Nephron (organoid): ENCODE measurements around the gene TESK2.

Source experiments
- H3K27ac Mint-ChIP-seq, 3 experiments: 2 replicates each; pipeline ENCODE4 v1.8.0; 2020; ENCODE audit warnings: mixed read lengths in 3 of 3, mild to moderate bottlenecking in 2 of 3, moderate library complexity in 1 of 3
- H3K27me3 Mint-ChIP-seq: 2 replicates; pipeline ENCODE4 v1.8.0; 2021; ENCODE audit warnings: low read depth, mild to moderate bottlenecking, moderate library complexity, mixed read lengths
- H3K36me3 Mint-ChIP-seq: 2 replicates; pipeline ENCODE4 v1.8.0; 2020; ENCODE audit warnings: low read depth, mixed read lengths
- H3K4me1 Mint-ChIP-seq: 2 replicates; pipeline ENCODE4 v1.8.0; 2020; ENCODE audit warnings: mixed read lengths
- H3K4me3 Mint-ChIP-seq, 3 experiments: 2 replicates each; pipeline ENCODE4 v1.8.0; 2020; ENCODE audit warnings: mild to moderate bottlenecking in 3 of 3, mixed read lengths in 3 of 3, moderate library complexity in 2 of 3
- H3K9me3 Mint-ChIP-seq: 2 replicates; pipeline ENCODE4 v1.8.0; 2020; ENCODE audit warnings: mixed read lengths
- TF ChIP-seq, protein P1 (sequence below), 3 experiments: fragments of 200-600 bp; sonication (generic); IDR thresholded peaks; one replicate each; pipeline ENCODE4 v1.5.0; 2021; ENCODE audit warnings: antibody characterized with exemption in 3 of 3; ENCODE audit not compliant: unreplicated experiment in 3 of 3

The TESK2 gene

DNA sequence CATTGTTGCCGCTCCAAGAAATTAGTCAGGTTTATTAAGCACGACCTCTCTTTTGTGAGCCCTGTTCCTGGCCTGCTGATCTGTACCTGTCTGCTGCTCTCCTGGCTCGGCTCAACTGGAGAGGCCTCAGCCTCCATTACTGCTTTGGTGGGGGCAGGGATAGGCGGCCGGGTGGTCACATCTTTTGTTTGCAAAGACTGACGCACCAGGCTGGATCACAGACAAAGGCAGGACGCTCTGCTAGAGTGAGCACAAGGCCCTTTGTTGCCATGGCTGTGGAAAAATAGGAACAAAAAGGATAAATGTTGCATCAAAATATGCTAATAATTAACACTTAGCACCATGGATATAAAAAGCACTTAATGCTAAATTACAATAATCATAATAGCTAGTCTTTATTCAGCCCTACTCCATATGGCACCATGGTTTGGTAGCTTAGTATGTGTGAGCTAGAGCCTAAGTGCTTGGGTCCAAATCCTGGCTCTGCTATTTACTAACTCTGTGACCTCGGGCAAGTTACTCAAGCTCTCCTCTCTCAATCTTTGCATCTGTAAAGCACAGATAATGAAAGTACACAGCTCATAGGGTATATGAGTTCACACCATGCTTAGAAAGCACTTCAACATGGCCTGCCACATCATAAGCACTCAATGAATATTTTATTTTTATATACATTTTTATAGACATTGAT lies 193.2 kb downstream of the TESK2 start:
- Mint-ChIP-seq H3K4me1 (peaks cover 19% of the 10 kb centered on the region), H3K36me3 (no peaks in the 10 kb centered on the region), H3K9me3 (no peaks in the 10 kb centered on the region), H3K27me3 (no peaks in the 10 kb centered on the region), H3K4me3 (no peak overlapping the region), H3K27ac (peak overlapping the region in 2 of 3 experiments; percentile 55 to 75)
- TF ChIP-seq, protein P1, sequence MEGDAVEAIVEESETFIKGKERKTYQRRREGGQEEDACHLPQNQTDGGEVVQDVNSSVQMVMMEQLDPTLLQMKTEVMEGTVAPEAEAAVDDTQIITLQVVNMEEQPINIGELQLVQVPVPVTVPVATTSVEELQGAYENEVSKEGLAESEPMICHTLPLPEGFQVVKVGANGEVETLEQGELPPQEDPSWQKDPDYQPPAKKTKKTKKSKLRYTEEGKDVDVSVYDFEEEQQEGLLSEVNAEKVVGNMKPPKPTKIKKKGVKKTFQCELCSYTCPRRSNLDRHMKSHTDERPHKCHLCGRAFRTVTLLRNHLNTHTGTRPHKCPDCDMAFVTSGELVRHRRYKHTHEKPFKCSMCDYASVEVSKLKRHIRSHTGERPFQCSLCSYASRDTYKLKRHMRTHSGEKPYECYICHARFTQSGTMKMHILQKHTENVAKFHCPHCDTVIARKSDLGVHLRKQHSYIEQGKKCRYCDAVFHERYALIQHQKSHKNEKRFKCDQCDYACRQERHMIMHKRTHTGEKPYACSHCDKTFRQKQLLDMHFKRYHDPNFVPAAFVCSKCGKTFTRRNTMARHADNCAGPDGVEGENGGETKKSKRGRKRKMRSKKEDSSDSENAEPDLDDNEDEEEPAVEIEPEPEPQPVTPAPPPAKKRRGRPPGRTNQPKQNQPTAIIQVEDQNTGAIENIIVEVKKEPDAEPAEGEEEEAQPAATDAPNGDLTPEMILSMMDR (IDR thresholded peaks at IDR 0.05; ENCODE audit: unreplicated experiment in 3 of 3), result no peak
